ENCODE measurements around the gene TCAP. TPM values are rescaled to one million over a fixed set of nuclear protein-coding genes. Genes with fewer than 3 reads are reported as not detected.

Gene TCAP
- total and polyA plus RNA-seq, 10 of the 15 experiments (the other 5 are each of a cell fraction or from before 2014, with no cell fraction given), result 0.17 to 1.0 (median 0.36) TPM; not detected in 3

DNA sequence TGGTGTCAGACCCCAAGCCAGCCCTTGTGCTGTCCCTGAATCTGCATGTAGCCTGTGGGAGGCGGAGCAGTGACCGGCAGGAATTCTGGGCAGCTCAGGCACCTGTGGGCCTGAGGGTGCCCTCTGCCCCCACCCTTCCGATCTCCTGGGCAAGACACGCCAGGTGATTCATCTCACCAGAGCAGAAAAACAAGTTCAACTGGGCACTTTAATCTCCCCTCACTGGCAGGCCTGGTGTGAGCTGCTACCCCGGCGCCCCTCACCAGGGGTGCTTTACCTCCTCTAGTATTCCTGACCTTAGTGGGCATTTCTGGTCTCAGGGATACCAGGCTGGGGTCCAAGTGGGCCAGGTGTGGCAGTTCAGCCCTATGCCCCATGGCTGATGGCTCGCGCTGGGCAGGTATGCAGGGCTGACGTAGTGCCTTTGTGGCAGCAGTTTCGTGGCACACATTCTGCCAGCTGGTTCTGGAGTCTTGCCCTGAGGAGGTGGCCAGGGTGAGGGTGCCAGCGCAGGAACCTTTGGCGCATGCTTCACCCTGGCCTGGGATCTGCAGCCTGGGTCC is 40.7 kb downstream of the TCAP start:
- no peak overlapping the region for H3K9ac ChIP-seq (ENCODE audit: control insufficient read depth, insufficient read depth, low read length)
- WGBS (ENCODE audit: insufficient coverage, insufficient replicate concordance, low lambda C conversion rate, missing lambda C conversion rate), result 73% methylated on average over 12 of the region's 12 CpGs
- intact Hi-C loops (cut with micrococcal nuclease; ENCODE audit: unreplicated experiment) (no loop called here), in situ Hi-C loops (cut with MboI) (no loop called here)
- BruUV-seq (replicated peaks), result no TSS peak
- RAD21 ChIA-PET (ENCODE audit: unreplicated experiment), result no interaction called here
- SMC1A ChIA-PET (ENCODE audit: uncharacterized antibody, unreplicated experiment), result no interaction called here
- H3K4me3 ChIP-seq, result no peak overlapping the region
- ATAC-seq (no peak), FAIRE-seq (no peak), DNase-seq (ENCODE audit: low read depth, low spot score) (no peak)
- H3K27ac ChIP-seq (ENCODE audit: control insufficient read depth, insufficient read depth), result no peak overlapping the region
- peaks cover 11% of the 10 kb centered on the region for H3K4me1 ChIP-seq (ENCODE audit: control insufficient read depth, insufficient read depth, low read length)
- H3K4me2 ChIP-seq (ENCODE audit: control insufficient read depth, insufficient read depth), result no peak overlapping the region
- no peak overlapping the region for H2AFZ ChIP-seq (ENCODE audit: control insufficient read depth, low read depth, low read length)
- H3K36me3 ChIP-seq (ENCODE audit: control insufficient read depth in 2 of 2, insufficient read depth in 2 of 2, low read length in 1 of 2), result no peaks in the 10 kb centered on the region
- H3K27me3 ChIP-seq (replicated peaks in 1 of 2; ENCODE audit: control insufficient read depth in 2 of 2, insufficient read depth in 2 of 2, low read length in 1 of 2), result peaks cover 0 to 5% of the 10 kb centered on the region in 2 experiments; a peak in 3 of 4 replicates
- H4K20me1 ChIP-seq (ENCODE audit: control insufficient read depth, insufficient read depth), result no peaks in the 10 kb centered on the region
- no peaks in the 10 kb centered on the region for H3K9me3 ChIP-seq (replicated peaks; ENCODE audit: control insufficient read depth, insufficient read depth, low read length)
- CTCF ChIA-PET, result interaction anchor here (0.5 kb wide), 1 partner anchor 20 kb away, joined by 3 read pairs; no protein-coding TSS in a partner anchor
- H3K79me2 ChIP-seq (ENCODE audit: control insufficient read depth, insufficient read depth, low read length), result no peaks in the 10 kb centered on the region
- POLR2A ChIA-PET, result no interaction called here
- TF ChIP-seq BMI1 (IDR thresholded peaks at IDR 0.05; ENCODE audit: borderline replicate concordance) (no peak), IKZF1 (conservative IDR thresholded peaks at IDR 0.05) (no peak), FOXM1 (IDR thresholded peaks at IDR 0.05; ENCODE audit: low read depth, low read length) (no peak), SUZ12 (IDR thresholded peaks at IDR 0.05; ENCODE audit: unreplicated experiment) (no peak), TARDBP (IDR thresholded peaks at IDR 0.05; ENCODE audit: borderline replicate concordance) (no peak), EZH2 (IDR thresholded peaks at IDR 0.05; ENCODE audit: borderline replicate concordance, control insufficient read depth, low read depth, low read length) (no peak), RBBP5 (conservative IDR thresholded peaks at IDR 0.05) (no peak), WRNIP1 (IDR thresholded peaks at IDR 0.05; ENCODE audit: borderline replicate concordance, low read depth, low read length) (no peak), PAX5 (IDR thresholded peaks at IDR 0.05; ENCODE audit: borderline replicate concordance, low read depth, low read length) (no peak), TCF3 (IDR thresholded peaks at IDR 0.05; ENCODE audit: borderline replicate concordance, insufficient read depth, low read depth, low read length) (no peak)
- TF ChIP-seq, protein P1, sequence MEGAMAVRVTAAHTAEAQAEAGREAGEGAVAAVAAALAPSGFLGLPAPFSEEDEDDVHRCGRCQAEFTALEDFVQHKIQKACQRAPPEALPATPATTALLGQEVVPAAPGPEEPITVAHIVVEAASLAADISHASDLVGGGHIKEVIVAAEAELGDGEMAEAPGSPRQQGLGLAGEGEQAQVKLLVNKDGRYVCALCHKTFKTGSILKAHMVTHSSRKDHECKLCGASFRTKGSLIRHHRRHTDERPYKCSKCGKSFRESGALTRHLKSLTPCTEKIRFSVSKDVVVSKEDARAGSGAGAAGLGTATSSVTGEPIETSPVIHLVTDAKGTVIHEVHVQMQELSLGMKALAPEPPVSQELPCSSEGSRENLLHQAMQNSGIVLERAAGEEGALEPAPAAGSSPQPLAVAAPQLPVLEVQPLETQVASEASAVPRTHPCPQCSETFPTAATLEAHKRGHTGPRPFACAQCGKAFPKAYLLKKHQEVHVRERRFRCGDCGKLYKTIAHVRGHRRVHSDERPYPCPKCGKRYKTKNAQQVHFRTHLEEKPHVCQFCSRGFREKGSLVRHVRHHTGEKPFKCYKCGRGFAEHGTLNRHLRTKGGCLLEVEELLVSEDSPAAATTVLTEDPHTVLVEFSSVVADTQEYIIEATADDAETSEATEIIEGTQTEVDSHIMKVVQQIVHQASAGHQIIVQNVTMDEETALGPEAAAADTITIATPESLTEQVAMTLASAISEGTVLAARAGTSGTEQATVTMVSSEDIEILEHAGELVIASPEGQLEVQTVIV (IDR thresholded peaks at IDR 0.05; ENCODE audit: borderline replicate concordance, partially characterized antibody), result no peak
- TF ChIP-seq, protein P2, sequence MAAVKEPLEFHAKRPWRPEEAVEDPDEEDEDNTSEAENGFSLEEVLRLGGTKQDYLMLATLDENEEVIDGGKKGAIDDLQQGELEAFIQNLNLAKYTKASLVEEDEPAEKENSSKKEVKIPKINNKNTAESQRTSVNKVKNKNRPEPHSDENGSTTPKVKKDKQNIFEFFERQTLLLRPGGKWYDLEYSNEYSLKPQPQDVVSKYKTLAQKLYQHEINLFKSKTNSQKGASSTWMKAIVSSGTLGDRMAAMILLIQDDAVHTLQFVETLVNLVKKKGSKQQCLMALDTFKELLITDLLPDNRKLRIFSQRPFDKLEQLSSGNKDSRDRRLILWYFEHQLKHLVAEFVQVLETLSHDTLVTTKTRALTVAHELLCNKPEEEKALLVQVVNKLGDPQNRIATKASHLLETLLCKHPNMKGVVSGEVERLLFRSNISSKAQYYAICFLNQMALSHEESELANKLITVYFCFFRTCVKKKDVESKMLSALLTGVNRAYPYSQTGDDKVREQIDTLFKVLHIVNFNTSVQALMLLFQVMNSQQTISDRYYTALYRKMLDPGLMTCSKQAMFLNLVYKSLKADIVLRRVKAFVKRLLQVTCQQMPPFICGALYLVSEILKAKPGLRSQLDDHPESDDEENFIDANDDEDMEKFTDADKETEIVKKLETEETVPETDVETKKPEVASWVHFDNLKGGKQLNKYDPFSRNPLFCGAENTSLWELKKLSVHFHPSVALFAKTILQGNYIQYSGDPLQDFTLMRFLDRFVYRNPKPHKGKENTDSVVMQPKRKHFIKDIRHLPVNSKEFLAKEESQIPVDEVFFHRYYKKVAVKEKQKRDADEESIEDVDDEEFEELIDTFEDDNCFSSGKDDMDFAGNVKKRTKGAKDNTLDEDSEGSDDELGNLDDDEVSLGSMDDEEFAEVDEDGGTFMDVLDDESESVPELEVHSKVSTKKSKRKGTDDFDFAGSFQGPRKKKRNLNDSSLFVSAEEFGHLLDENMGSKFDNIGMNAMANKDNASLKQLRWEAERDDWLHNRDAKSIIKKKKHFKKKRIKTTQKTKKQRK (IDR thresholded peaks at IDR 0.05; ENCODE audit: low read depth, low read length), result no peak
- TF ChIP-seq, protein P3, sequence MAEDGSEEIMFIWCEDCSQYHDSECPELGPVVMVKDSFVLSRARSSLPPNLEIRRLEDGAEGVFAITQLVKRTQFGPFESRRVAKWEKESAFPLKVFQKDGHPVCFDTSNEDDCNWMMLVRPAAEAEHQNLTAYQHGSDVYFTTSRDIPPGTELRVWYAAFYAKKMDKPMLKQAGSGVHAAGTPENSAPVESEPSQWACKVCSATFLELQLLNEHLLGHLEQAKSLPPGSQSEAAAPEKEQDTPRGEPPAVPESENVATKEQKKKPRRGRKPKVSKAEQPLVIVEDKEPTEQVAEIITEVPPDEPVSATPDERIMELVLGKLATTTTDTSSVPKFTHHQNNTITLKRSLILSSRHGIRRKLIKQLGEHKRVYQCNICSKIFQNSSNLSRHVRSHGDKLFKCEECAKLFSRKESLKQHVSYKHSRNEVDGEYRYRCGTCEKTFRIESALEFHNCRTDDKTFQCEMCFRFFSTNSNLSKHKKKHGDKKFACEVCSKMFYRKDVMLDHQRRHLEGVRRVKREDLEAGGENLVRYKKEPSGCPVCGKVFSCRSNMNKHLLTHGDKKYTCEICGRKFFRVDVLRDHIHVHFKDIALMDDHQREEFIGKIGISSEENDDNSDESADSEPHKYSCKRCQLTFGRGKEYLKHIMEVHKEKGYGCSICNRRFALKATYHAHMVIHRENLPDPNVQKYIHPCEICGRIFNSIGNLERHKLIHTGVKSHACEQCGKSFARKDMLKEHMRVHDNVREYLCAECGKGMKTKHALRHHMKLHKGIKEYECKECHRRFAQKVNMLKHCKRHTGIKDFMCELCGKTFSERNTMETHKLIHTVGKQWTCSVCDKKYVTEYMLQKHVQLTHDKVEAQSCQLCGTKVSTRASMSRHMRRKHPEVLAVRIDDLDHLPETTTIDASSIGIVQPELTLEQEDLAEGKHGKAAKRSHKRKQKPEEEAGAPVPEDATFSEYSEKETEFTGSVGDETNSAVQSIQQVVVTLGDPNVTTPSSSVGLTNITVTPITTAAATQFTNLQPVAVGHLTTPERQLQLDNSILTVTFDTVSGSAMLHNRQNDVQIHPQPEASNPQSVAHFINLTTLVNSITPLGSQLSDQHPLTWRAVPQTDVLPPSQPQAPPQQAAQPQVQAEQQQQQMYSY (CRISPR knock-in tag; IDR thresholded peaks at IDR 0.05), result no peak
